Activated CD8-positive, alpha-beta memory T cell treated with anti-CD3 and anti-CD28 coated beads, Interleukin-2, amount 50 U/mL, for 24 hours (primary cell): Measurements from ENCODE around the gene MTCH1.
"Not testable (repeated sequence)": the region's sequence is repeated elsewhere in the genome, so short reads cannot be mapped to it uniquely, and the experiment has no call there.

Source experiments
- DNase-seq: peaks from one replicate; pipeline ENCODE4 v3.0.0-alpha.2; 2020; ENCODE audit errors: extremely low read depth

Gene MTCH1

DNA sequence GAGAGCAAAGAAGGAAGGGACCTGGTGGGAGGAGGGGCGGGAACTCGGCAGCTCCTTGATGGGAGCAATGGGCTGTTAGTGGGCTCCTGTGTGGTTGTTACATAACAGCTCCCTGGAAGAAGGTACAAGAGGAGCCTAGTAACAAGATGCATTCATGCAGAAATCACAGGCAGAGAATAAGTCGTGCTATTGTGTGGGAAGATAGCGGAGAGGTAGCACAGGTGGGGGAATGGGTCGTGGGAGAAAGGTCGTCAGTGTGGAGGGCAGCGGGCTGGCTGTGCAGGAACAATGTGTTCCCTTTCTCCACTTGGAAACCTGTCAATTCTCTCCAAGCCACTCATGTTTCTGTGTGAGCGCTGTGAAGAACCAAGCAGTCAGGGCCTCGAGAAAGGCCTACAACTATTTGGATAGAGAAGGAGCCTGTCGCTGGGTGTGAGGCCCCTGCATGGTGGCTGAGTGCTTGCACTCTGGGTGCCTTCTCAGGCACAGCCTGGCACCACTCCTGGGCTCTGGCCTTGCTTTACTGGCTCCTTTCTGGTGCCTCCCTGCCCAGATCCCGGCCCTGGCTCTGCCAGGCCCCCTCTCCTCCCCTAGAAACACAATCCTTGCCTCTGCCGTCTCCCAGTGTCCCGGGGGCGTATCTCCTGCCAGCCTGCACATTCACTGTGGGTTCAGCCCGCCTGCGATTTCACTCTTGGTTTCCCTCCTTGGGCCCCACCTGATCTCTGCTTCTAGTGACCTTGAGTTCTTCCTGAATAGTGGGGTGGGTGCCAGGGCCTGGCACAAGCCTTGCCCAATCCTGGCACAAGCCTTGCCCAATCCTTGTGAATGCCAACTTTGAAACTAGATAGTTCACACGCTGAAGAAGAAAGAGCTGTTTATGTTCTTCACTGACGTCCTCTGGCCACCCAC lies 12.1 kb upstream of the MTCH1 start:
- DNase-seq, result no peak

- not testable (repeated sequence) for DNase-seq
Observed at GRCh38 chr6:36990401-36990800, 4.4 kb upstream of the MTCH1 start.

DNA sequence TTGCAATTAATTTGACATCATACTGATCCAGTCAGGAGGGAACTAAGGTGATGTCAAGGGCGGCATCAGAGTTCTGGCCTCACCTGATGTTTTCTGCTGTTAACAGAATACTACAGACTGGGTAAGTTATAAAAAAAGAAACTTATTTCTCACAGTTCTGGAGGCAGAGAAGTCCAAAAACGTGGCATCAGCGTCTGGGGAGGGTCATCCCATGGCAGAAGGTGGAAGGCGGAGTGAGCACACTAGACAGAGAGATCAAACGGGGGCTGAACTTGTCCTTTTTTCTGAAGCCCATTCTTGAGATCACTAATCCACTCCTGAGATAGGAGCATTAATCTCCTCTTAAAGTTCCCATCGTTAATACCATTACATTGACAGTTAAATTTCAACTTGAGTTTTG lies 3.3 kb upstream of the MTCH1 start:
- DNase-seq, result no peak

DNA sequence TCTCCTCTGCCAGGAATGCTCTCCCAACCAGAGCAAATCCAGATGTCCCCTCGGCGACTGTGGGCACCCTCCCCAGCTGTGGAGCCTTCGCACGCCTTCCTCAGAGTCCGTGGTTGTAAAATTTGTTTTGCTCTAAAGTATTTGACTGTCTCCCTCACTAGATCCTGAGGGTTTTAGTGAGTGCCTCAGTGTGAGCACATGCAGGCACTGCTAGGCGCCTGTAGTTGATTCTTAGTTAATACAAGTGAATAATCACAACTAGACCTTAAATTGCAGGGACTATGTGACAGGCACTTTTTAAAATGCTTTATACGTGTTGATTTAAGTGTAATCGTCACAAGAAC lies 680 bp upstream of the MTCH1 start:
- no peak for DNase-seq

DNA sequence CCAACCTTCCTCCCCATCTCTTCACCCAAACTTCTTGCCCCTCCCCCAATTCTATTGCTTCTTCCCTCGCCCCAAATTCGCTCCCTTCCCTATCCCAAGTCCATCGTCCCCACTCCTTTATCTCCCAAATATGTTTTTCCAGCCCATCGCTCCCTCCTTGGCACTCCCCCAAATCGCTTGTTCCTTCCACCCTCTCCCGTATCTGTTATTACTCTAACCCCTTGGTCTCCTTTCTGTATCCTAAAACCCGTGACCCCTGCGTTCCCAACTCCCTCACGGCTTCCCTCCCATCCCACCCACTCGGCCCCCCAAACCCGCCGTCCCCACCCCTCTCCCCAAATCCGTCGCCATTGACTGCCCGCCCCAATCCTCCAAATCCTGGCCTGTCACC lies 584 bp downstream of the MTCH1 start:
- no peak for DNase-seq

GRCh38 chr6:36984581-36985416 lies 1.2 kb downstream of the MTCH1 start:
- DNase-seq, result peak; percentile 28

GRCh38 chr6:36983538-36983937 lies 2.5 kb downstream of the MTCH1 start:
- no peak for DNase-seq

DNA sequence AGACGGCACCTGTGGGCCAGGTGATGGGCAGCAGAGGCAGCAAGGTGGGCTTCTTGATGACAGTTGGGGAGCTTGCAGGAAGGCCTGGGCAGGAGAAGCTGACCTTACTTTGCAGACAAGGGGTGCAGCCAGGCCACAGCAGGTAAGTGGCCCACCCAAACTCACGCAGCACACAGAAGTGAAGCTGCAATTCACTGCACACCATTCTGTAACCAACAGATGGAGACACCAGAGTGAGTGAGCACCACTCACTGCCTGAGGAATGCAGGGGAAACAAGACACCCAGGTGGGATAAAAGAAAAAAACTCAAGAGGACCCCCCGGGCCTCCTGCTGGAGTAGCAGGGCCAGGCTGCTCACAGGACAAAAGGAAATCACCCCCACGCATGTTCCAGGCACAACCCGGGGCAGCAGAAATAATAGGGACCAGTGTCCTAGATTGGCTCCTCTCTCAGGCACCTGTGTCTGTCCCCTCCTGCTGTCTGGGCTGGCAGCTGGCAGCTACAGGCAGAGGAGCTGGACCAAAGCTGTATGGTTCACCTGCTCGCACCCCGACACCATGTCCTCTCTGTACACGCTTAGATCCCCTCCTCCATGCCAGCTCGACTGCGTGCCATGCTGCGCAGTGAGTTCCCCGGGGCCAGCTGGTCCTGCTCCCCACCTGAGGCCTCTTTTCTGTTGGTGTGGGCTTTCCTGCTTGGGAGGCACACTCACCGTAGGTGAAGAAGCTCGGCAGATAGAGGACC lies 4.9 kb downstream of the MTCH1 start:
- DNase-seq, result no peak

GRCh38 chr6:36980129-36980528 lies 5.9 kb downstream of the MTCH1 start:
- DNase-seq, result no peak

- no peak for DNase-seq
Observed at GRCh38 chr6:36979347-36979742, 6.7 kb downstream of the MTCH1 start.

DNA sequence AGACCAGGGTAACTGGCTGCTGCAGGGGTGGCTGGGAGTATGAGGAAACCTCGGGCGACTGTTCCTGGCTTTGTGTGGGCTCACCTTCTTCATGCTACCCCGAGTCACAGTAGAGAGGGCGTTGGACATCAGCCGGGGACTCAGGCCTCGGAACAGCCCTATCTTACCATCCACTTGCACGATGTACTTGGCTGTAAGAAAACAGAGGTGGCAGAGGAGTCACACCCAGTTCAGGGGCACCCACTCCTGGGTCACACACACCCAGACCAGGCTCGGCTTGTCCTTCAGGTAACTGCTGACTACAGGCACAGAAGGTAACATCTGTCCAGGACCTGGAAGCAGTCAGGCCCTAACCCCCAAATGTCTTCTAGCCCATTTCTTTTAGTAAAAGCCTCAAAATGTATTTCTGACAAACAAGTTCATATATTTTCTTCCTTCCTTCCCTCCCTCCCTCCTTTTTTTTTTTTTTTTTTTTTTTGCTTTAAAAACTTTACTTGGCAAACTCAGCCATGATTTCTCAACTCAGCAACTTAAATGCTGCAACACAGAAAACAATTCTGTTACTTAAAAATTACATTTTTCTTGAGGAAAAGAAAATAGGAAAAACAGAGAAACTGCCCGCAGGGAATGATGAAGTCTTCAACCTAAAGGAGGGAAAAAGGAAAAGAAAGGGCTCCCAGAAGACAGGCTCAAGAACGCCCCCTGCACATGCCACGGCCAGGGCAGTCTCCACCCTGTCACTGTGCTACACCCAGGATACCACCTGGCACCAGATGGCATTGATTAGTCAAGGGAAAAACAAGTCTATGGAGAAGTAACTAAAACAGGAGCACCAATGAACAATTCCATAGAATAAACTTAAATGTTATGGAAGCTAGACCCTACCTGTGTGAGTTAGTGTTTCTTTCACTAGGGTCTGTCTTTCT lies 7.3 kb downstream of the MTCH1 start:
- DNase-seq, result no peak

GRCh38 chr6:36977470-36977941 lies 8.5 kb downstream of the MTCH1 start:
- no peak for DNase-seq

- no peak for DNase-seq
Observed at GRCh38 chr6:36976931-36977330, 9.1 kb downstream of the MTCH1 start.

GRCh38 chr6:36976509-36976908 lies 9.5 kb downstream of the MTCH1 start:
- DNase-seq, result no peak

GRCh38 chr6:36976007-36976264 lies 10.1 kb downstream of the MTCH1 start:
- DNase-seq, result no peak

- DNase-seq, result no peak
Observed at GRCh38 chr6:36975231-36976006, 10.6 kb downstream of the MTCH1 start.

GRCh38 chr6:36973647-36974046 lies 12.3 kb downstream of the MTCH1 start:
- DNase-seq, result no peak

GRCh38 chr6:36973190-36973589 lies 12.8 kb downstream of the MTCH1 start:
- no peak for DNase-seq

DNA sequence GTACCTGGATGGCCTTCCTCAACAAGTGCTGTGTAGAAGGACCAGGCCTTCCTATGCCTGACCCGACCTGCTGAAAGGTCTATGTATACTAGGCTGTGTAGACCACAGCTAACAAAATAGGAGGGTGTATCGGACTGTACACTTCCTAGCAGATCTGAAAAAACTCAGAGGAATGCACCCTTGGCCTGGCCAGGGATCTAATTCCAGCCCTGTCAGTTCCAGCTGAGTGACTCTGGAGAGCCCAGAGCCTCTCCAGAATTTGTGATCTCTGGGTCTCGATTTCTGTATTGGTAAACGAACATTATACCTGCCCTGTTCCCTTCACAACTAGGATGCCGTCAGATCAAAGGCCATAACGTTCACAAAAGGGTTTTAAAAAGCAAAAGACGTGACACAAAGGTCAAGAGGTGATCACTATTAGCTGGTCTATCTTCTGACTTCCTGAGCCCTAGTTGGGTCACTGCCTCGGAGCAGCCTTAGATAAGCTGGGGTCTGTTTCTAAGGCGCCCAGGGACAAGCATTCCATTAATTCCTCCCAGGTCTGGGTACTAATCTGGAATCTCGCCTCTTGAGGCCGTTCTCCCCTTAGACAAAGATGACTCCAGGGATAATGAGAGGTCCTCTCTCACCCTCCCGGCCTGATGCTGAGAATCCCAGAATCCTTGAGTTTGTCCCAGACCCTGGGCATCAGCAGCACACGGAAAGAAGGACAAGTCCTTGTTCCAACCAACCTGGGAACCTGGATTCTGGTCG lies 13.9 kb downstream of the MTCH1 start:
- DNase-seq, result no peak
